ENCODE measurements around the gene C5orf63. TPM values are rescaled to one million over a fixed set of nuclear protein-coding genes. Genes with fewer than 3 reads are reported as not detected.

The C5orf63 gene
- total and polyA plus RNA-seq, 2 of the 13 experiments (the other 11 are each of a cell fraction or from before 2014, with no cell fraction given) = 7.9 to 8.8 TPM

- peak; percentile 49 for TF ChIP-seq ASH2L (IDR thresholded peaks at IDR 0.05; ENCODE audit: insufficient read length, low read depth, low read length)
- TF ChIP-seq HMG20B (CRISPR knock-in tag; conservative IDR thresholded peaks at IDR 0.05) = no peak
- TF ChIP-seq ZNF263 (CRISPR knock-in tag; IDR thresholded peaks at IDR 0.05) = no peak; the same call in 1 of the 2 replicates
- 0 out of 2 replicates have a peak, but pooled peaks have one; percentile 35 for TF ChIP-seq ZBTB44 (CRISPR knock-in tag; IDR thresholded peaks at IDR 0.05)
- peak; percentile 74; the same call in 1 of the 2 replicates for TF ChIP-seq KDM2A (CRISPR knock-in tag; IDR thresholded peaks at IDR 0.05; ENCODE audit: borderline replicate concordance, low read depth)
- TF ChIP-seq ZNF562 (CRISPR knock-in tag; IDR thresholded peaks at IDR 0.05; ENCODE audit: borderline replicate concordance) = 0 out of 2 replicates have a peak, but pooled peaks have one; percentile 42
- peak; percentile 61; the same call in 1 of the 2 replicates for TF ChIP-seq ZFP90 (CRISPR knock-in tag; IDR thresholded peaks at IDR 0.05; ENCODE audit: borderline replicate concordance)
- no peak for TF ChIP-seq GLI4 (CRISPR knock-in tag; IDR thresholded peaks at IDR 0.05; ENCODE audit: borderline replicate concordance)
- TF ChIP-seq USF2 (IDR thresholded peaks at IDR 0.05; ENCODE audit: low read depth, low read length) = no peak
- no peak; the same call in 1 of the 2 replicates for TF ChIP-seq USF2 (CRISPR knock-in tag; IDR thresholded peaks at IDR 0.05; ENCODE audit: borderline replicate concordance)
- TF ChIP-seq ZNF431 (CRISPR knock-in tag; IDR thresholded peaks at IDR 0.05; ENCODE audit: borderline replicate concordance, low read depth) = no peak; the same call in 1 of the 2 replicates
- peak; percentile 70; the same call in 1 of the 2 replicates for TF ChIP-seq ZFY (CRISPR knock-in tag; IDR thresholded peaks at IDR 0.05)
- TF ChIP-seq ESRRA (CRISPR knock-in tag; IDR thresholded peaks at IDR 0.05; ENCODE audit: low read depth) = 0 out of 2 replicates have a peak, but pooled peaks have one; percentile 32
- no peak for TF ChIP-seq ZNF549 (CRISPR knock-in tag; IDR thresholded peaks at IDR 0.05)
- TF ChIP-seq TIGD3 (CRISPR knock-in tag; IDR thresholded peaks at IDR 0.05; ENCODE audit: borderline replicate concordance) = no peak
- no peak for TF ChIP-seq HDAC6 (IDR thresholded peaks at IDR 0.05; ENCODE audit: low read depth, low read length)
- 0 out of 2 replicates have a peak, but pooled peaks have one; percentile 53 for TF ChIP-seq ZNF589 (CRISPR knock-in tag; conservative IDR thresholded peaks at IDR 0.05)
- TF ChIP-seq FUBP1 (CRISPR knock-in tag; IDR thresholded peaks at IDR 0.05; ENCODE audit: borderline replicate concordance) = peak; percentile 83; the same call in 1 of the 2 replicates
- peak; percentile 84; the same call in 1 of the 2 replicates for TF ChIP-seq ZNF790 (CRISPR knock-in tag; IDR thresholded peaks at IDR 0.05; ENCODE audit: borderline replicate concordance)
- no peak for TF ChIP-seq NR2F2 (IDR thresholded peaks at IDR 0.05; ENCODE audit: borderline replicate concordance, low read depth)
- TF ChIP-seq TOPORS (CRISPR knock-in tag; IDR thresholded peaks at IDR 0.05) = peak; percentile 64
Measured at GRCh38 chr5:127030259-127031146, 42.8 kb downstream of the C5orf63 start, which contains the start of gene MARCHF3 (continued).
